Naive thymus-derived CD4-positive, alpha-beta T cell (primary cell): ENCODE results near the gene SPEM3. TPM values are rescaled to one million over a fixed set of nuclear protein-coding genes. Genes with fewer than 3 reads are reported as not detected.
A peak's percentile ranks its signal among the peaks of the same experiment; 100 is the strongest.

Source experiments
- ATAC-seq: fragments of 150-1000 bp; cut with Tn5 transposase; 2 replicates; pipeline ENCODE4 v1.10.0; 2021; ENCODE audit warnings: mild to moderate bottlenecking, moderate library complexity
- CTCF ChIA-PET: fragments of 350-600 bp; sonication (Branson Sonifier 250); formaldehyde crosslinking; loops from one replicate; lab custom pipeline; 2021; ENCODE audit warnings: antibody characterized with exemption; lab: Charles Lee
- POLR2A ChIA-PET: fragments of 350-600 bp; sonication (Branson Sonifier 250); formaldehyde crosslinking; loops from one replicate; lab custom pipeline; 2021; ENCODE audit warnings: antibody characterized with exemption, inconsistent platforms; lab: Charles Lee
- DNase-seq, 9 donors: peaks; one replicate each; pipeline versions ENCODE4 v3.0.0 to v3.0.0-alpha.2; 2020 to 2022; ENCODE audit warnings: mixed read lengths in 1 of 9
- H3K27ac ChIP-seq: one replicate; pipeline ENCODE4 v1.7.0; 2013; ENCODE audit warnings: mild to moderate bottlenecking, low read depth, low read length, moderate library complexity
- H3K27me3 ChIP-seq, 2 donors: one replicate each; pipeline ENCODE4 v1.7.0; 2013; ENCODE audit warnings: low read length in 2 of 2, mild to moderate bottlenecking in 2 of 2, moderate library complexity in 2 of 2; ENCODE audit not compliant: control insufficient read depth in 2 of 2, insufficient read depth in 2 of 2
- H3K36me3 ChIP-seq, 3 experiments: 1 replicate in 2 of 3; 2 replicates in 1 of 3; pipeline ENCODE4 v1.7.0; 2013; ENCODE audit warnings: low read length in 3 of 3, mild to moderate bottlenecking in 3 of 3, moderate library complexity in 1 of 3; ENCODE audit not compliant: insufficient read depth in 3 of 3, control insufficient read depth in 2 of 3
- H3K4me1 ChIP-seq, 2 donors: one replicate each; pipeline ENCODE4 v1.7.0; 2013; ENCODE audit warnings: low read length in 2 of 2, mild to moderate bottlenecking in 2 of 2, moderate library complexity in 1 of 2; ENCODE audit not compliant: control insufficient read depth in 2 of 2, insufficient read depth in 2 of 2
- H3K4me3 ChIP-seq: 2 replicates; pipeline ENCODE4 v1.7.0; 2013; ENCODE audit warnings: mild to moderate bottlenecking, low read length
- H3K9me3 ChIP-seq, 3 experiments: 1 replicate in 2 of 3; 2 replicates in 1 of 3; pipeline ENCODE4 v1.7.0; 2013; ENCODE audit warnings: low read length in 3 of 3; ENCODE audit not compliant: control insufficient read depth in 2 of 3
- H3K27ac Mint-ChIP-seq, 9 donors: one replicate each; pipeline ENCODE4 v1.8.0; 2020 to 2022; ENCODE audit warnings: mixed read lengths in 9 of 9, mild to moderate bottlenecking in 8 of 9, moderate library complexity in 5 of 9, inconsistent platforms in 2 of 9
- H3K27me3 Mint-ChIP-seq, 5 donors: one replicate each; pipeline ENCODE4 v1.8.0; 2021 to 2022; ENCODE audit warnings: mixed read lengths in 5 of 5, mild to moderate bottlenecking in 1 of 5
- H3K36me3 Mint-ChIP-seq, 5 donors: one replicate each; pipeline ENCODE4 v1.8.0; 2020 to 2022; ENCODE audit warnings: mixed read lengths in 5 of 5, mild to moderate bottlenecking in 3 of 5, inconsistent platforms in 1 of 5
- H3K4me1 Mint-ChIP-seq, 7 donors: one replicate each; pipeline ENCODE4 v1.8.0; 2020 to 2022; ENCODE audit warnings: mixed read lengths in 7 of 7, mild to moderate bottlenecking in 3 of 7, inconsistent platforms in 1 of 7
- H3K4me3 Mint-ChIP-seq, 10 donors: one replicate each; pipeline ENCODE4 v1.8.0; 2020 to 2022; ENCODE audit warnings: mild to moderate bottlenecking in 10 of 10, mixed read lengths in 10 of 10, moderate library complexity in 6 of 10, inconsistent platforms in 2 of 10
- H3K9me3 Mint-ChIP-seq, 11 donors: one replicate each; pipeline ENCODE4 v1.8.0; 2020 to 2022; ENCODE audit warnings: mixed read lengths in 11 of 11, mild to moderate bottlenecking in 4 of 11, inconsistent platforms in 1 of 11, moderate library complexity in 1 of 11
- intact Hi-C, 2 donors: fragments of 100-400 bp; cut with micrococcal nuclease; formaldehyde crosslinking; loops; one replicate each; pipeline ENCODE4 v1.15.1; 2023
- polyA plus RNA-seq, 2 donors: library from polyadenylated mRNA; unstranded; fragments of 300-500 nt; fragmentation: Illumina TruSeq; gene quantifications; one replicate each; pipeline ENCODE4 v1.2.3, GENCODE V29; 2021
- total RNA-seq, 6 experiments: library from RNA in 5 of 6; stranded (reverse) in 5 of 6; gene quantifications; 1 replicate in 5 of 6; 2 replicates in 1 of 6; pipeline ENCODE4 v1.2.3 and lab custom pipeline; 2021 to 2026

Gene SPEM3
- total and polyA plus RNA-seq, 7 experiments from 2014 or later = not detected

- peak; percentile 74 for ATAC-seq
- Mint-ChIP-seq H3K27ac (peak within 1 kb of the TSS in 5 of 9 donors; percentile 26 to 90 (median 39)), H3K9me3 (peaks cover 0 to 5% (median 0%) of the 10 kb centered on the region in 11 donors), H3K4me3 (peak within 1 kb of the TSS; percentile 75 to 89 (median 84)), H3K27me3 (peaks cover 44 to 68% (median 58%) of the 10 kb centered on the region in 5 donors), H3K4me1 (peaks cover 23 to 39% (median 32%) of the 10 kb centered on the region in 7 donors), H3K36me3 (peaks cover 0 to 41% (median 6%) of the 10 kb centered on the region in 5 donors)
- H3K4me3 ChIP-seq = peak within 1 kb of the TSS; percentile 30
- H3K27ac ChIP-seq = no peak within 1 kb of the TSS
- intact Hi-C loops = loop anchor here in 1 of 2 donors (1.0 kb wide), 1 partner anchor 10 kb away; no protein-coding TSS in a partner anchor
- H3K9me3 ChIP-seq = no peaks in the 10 kb centered on the region
- H3K36me3 ChIP-seq = no peaks in the 10 kb centered on the region
- peaks cover 9 to 34% of the 10 kb centered on the region in 2 donors for H3K27me3 ChIP-seq
- DNase-seq = peak in 2 of 9 donors; percentile 23 to 49
- CTCF ChIA-PET = interaction anchor here (0.8 to 1.5 kb wide), 4 partner anchors 8 to 116 kb away, joined by 3 to 5 read pairs (median 4); no protein-coding TSS in a partner anchor
- POLR2A ChIA-PET = interaction anchor here (0.6 to 7.5 kb wide), 8 partner anchors 8 to 113 kb away, joined by 3 to 79 read pairs (median 11); partner anchors contain the start of genes POLR2A, TMEM102 and ZBTB4
- peaks cover 4 to 28% of the 10 kb centered on the region in 2 donors for H3K4me1 ChIP-seq
Measured at GRCh38 chr17:7444682-7445618, 16.3 kb downstream of the SPEM3 start, which contains the start of gene CHRNB1. TSS of gene CHRNB1 (plus strand) at chr17:7445061. CDS start at chr17:7445128, 67 bp downstream.

- Mint-ChIP-seq H3K9me3 (peaks cover 0 to 5% (median 0%) of the 10 kb centered on the region in 11 donors), H3K4me3 (peak overlapping the region; percentile 75 to 89 (median 84)), H3K27ac (peak overlapping the region in 5 of 9 donors; percentile 26 to 90 (median 39)), H3K27me3 (peaks cover 39 to 63% (median 52%) of the 10 kb centered on the region in 5 donors), H3K36me3 (peaks cover 0 to 44% (median 6%) of the 10 kb centered on the region in 5 donors), H3K4me1 (peaks cover 19 to 34% (median 26%) of the 10 kb centered on the region in 7 donors)
- Histone ChIP-seq H3K9me3 (no peaks in the 10 kb centered on the region), H3K27me3 (peaks cover 9 to 31% of the 10 kb centered on the region in 2 donors), H3K27ac (no peak overlapping the region), H3K36me3 (no peaks in the 10 kb centered on the region), H3K4me1 (peaks cover 4 to 22% of the 10 kb centered on the region in 2 donors), H3K4me3 (peak overlapping the region; percentile 30)
- POLR2A ChIA-PET = interaction anchor here (0.6 to 7.5 kb wide), 11 partner anchors 9 to 131 kb away, joined by 3 to 79 read pairs (median 3); partner anchors contain the start of genes POLR2A, SENP3, TMEM102 and ZBTB4
- intact Hi-C loops = loop anchor here in 1 of 2 donors (1.0 kb wide), 1 partner anchor 10 kb away; no protein-coding TSS in a partner anchor
- CTCF ChIA-PET = interaction anchor here (0.6 to 1.5 kb wide), 6 partner anchors 8 to 207 kb away, joined by 3 to 5 read pairs (median 3); no protein-coding TSS in a partner anchor
- ATAC-seq (peak; percentile 77), DNase-seq (peak in 5 of 9 donors; percentile 35 to 52 (median 41))
Measured at GRCh38 chr17:7445619-7445968, 16.9 kb downstream of the SPEM3 start.

- H3K27ac Mint-ChIP-seq = peak overlapping the region in 1 of 9 donors; percentile 2
- ChIA-PET POLR2A (interaction anchor here (5.5 to 6.1 kb wide), 2 partner anchors 12 to 36 kb away, joined by 35 to 43 read pairs; partner anchors contain the start of genes POLR2A and TMEM102), CTCF (interaction anchor here (1.0 kb wide), 1 partner anchor 13 kb away, joined by 3 read pairs; the partner anchor contains the start of gene TMEM102)
Measured at GRCh38 chr17:7448461-7448860, 19.8 kb downstream of the SPEM3 start.

GRCh38 chr17:7459961-7460545 lies 31.4 kb downstream of the SPEM3 start:
- H3K4me1 ChIP-seq = peaks cover 8 to 9% of the 10 kb centered on the region in 2 donors
- no peak overlapping the region for H3K27ac ChIP-seq
- H3K36me3 ChIP-seq = peaks cover 0 to 29% (median 5%) of the 10 kb centered on the region in 3 experiments
- H3K4me3 ChIP-seq = no peak overlapping the region
- H3K27me3 Mint-ChIP-seq = no peaks in the 10 kb centered on the region
- H3K9me3 ChIP-seq = no peaks in the 10 kb centered on the region
- H3K27ac Mint-ChIP-seq = peak overlapping the region in 1 of 9 donors; percentile 36
- POLR2A ChIA-PET = interaction anchor here (0.6 to 13.7 kb wide), 4 partner anchors 16 to 100 kb away, joined by 3 to 199 read pairs (median 12); partner anchors contain the start of genes POLR2A, SLC35G6 and ZBTB4
- peaks cover 0 to 25% (median 4%) of the 10 kb centered on the region in 5 donors for H3K36me3 Mint-ChIP-seq
- DNase-seq = no peak
- intact Hi-C loops = loop anchor here in 1 of 2 donors (5.0 kb wide), 1 partner anchor 68 kb away; the partner anchor contains the start of gene PLSCR3
- peaks cover 0 to 4% (median 0%) of the 10 kb centered on the region in 11 donors for H3K9me3 Mint-ChIP-seq
- peaks cover 4 to 31% (median 25%) of the 10 kb centered on the region in 7 donors for H3K4me1 Mint-ChIP-seq
- CTCF ChIA-PET = interaction anchor here (0.6 kb wide), 1 partner anchor 669 kb away, joined by 3 read pairs; no protein-coding TSS in a partner anchor
- no peaks in the 10 kb centered on the region for H3K27me3 ChIP-seq
- H3K4me3 Mint-ChIP-seq = no peak overlapping the region
- no peak for ATAC-seq

More at GRCh38 chr17:7448461-7448860, 19.8 kb downstream of the SPEM3 start:
- H3K27me3 ChIP-seq = peaks cover 5 to 17% of the 10 kb centered on the region in 2 donors
- peaks cover 0 to 5% (median 0%) of the 10 kb centered on the region in 11 donors for H3K9me3 Mint-ChIP-seq
- no peaks in the 10 kb centered on the region for H3K9me3 ChIP-seq
- no peaks in the 10 kb centered on the region for H3K36me3 ChIP-seq
- DNase-seq (no peak), ATAC-seq (no peak)
- peaks cover 19 to 37% (median 29%) of the 10 kb centered on the region in 7 donors for H3K4me1 Mint-ChIP-seq
- no peak overlapping the region for H3K4me3 Mint-ChIP-seq
- intact Hi-C loops = no loop called here
- H3K4me1 ChIP-seq = peaks cover 4 to 17% of the 10 kb centered on the region in 2 donors
- peaks cover 24 to 38% (median 30%) of the 10 kb centered on the region in 5 donors for H3K27me3 Mint-ChIP-seq
- no peak overlapping the region for H3K27ac ChIP-seq
- no peak overlapping the region for H3K4me3 ChIP-seq
- H3K36me3 Mint-ChIP-seq = peaks cover 0 to 37% (median 6%) of the 10 kb centered on the region in 5 donors

GRCh38 chr17:7460850-7461660 lies 32.4 kb downstream of the SPEM3 start:
- Histone ChIP-seq H3K9me3 (no peaks in the 10 kb centered on the region), H3K4me1 (peaks cover 8% of the 10 kb centered on the region in 2 donors), H3K4me3 (no peak overlapping the region), H3K27ac (no peak overlapping the region), H3K36me3 (peaks cover 0 to 36% (median 5%) of the 10 kb centered on the region in 3 experiments), H3K27me3 (no peaks in the 10 kb centered on the region)
- DNase-seq (no peak), ATAC-seq (no peak)
- Mint-ChIP-seq H3K4me1 (peaks cover 0 to 26% (median 19%) of the 10 kb centered on the region in 7 donors), H3K27me3 (no peaks in the 10 kb centered on the region), H3K4me3 (no peak overlapping the region), H3K27ac (peak overlapping the region in 3 of 9 donors; percentile 18 to 84 (median 71)), H3K9me3 (peaks cover 0 to 2% (median 0%) of the 10 kb centered on the region in 11 donors), H3K36me3 (peaks cover 0 to 23% (median 4%) of the 10 kb centered on the region in 5 donors)
- CTCF ChIA-PET = interaction anchor here (0.6 to 0.9 kb wide), 2 partner anchors 23 to 668 kb away, joined by 3 read pairs; no protein-coding TSS in a partner anchor
- intact Hi-C loops = no loop called here
- POLR2A ChIA-PET = interaction anchor here (0.6 to 13.7 kb wide), 5 partner anchors 15 to 44 kb away, joined by 3 to 199 read pairs (median 8); partner anchors contain the start of genes POLR2A, SLC35G6 and ZBTB4
